ENCODE results near the gene VAV2.

DNA sequence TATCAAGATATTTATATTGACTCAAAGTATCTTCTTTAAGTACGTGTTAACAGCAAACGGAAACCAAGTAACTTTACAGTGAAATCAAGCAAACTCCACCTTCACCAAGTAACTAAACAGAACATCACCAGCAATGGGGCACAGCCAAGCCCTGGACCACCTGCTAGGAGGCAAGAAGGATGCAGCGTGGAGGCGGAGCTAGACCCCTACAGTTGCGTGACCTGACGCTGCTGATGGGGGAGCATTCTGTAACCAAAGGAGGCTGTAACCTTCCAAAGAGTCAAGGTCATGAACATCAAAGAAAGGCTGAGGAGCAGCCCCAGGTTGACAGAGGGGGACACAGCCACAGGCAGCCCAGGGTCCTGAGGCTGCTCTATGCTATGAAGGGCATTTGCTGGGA lies 6.1 kb downstream of the VAV2 start:
- TF ChIP-seq, protein P1, sequence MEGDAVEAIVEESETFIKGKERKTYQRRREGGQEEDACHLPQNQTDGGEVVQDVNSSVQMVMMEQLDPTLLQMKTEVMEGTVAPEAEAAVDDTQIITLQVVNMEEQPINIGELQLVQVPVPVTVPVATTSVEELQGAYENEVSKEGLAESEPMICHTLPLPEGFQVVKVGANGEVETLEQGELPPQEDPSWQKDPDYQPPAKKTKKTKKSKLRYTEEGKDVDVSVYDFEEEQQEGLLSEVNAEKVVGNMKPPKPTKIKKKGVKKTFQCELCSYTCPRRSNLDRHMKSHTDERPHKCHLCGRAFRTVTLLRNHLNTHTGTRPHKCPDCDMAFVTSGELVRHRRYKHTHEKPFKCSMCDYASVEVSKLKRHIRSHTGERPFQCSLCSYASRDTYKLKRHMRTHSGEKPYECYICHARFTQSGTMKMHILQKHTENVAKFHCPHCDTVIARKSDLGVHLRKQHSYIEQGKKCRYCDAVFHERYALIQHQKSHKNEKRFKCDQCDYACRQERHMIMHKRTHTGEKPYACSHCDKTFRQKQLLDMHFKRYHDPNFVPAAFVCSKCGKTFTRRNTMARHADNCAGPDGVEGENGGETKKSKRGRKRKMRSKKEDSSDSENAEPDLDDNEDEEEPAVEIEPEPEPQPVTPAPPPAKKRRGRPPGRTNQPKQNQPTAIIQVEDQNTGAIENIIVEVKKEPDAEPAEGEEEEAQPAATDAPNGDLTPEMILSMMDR (IDR thresholded peaks at IDR 0.05) = no peak
- TF ChIP-seq POLR2A (IDR thresholded peaks at IDR 0.05) = no peak
